H1 (cell line): ENCODE results near the gene CAMTA1. TPM values are rescaled to one million over a fixed set of nuclear protein-coding genes. Genes with fewer than 3 reads are reported as not detected.
"Not testable (repeated sequence)": the region's sequence is repeated elsewhere in the genome, so short reads cannot be mapped to it uniquely, and the experiment has no call there.

ENCODE experiments used
- CTCF ChIA-PET: fragments of 300-600 bp; sonication (Branson Sonifier 250); formaldehyde crosslinking; loops from one replicate; lab custom pipeline; 2021; ENCODE audit not compliant: partially characterized antibody; lab: Charles Lee
- POLR2A ChIA-PET: fragments of 300-600 bp; sonication (Branson Sonifier 250); formaldehyde crosslinking; loops from one replicate; lab custom pipeline; 2021; ENCODE audit warnings: inconsistent platforms; ENCODE audit not compliant: partially characterized antibody; lab: Charles Lee
- DNase-seq, 2 experiments: peaks; one replicate each; pipeline versions ENCODE4 v3.0.0 to v3.0.0-alpha.2; 2010 to 2022; ENCODE audit warnings: low spot score in 2 of 2, low read depth in 1 of 2, mixed read lengths in 1 of 2
- FAIRE-seq: peaks from 2 replicates; lab custom pipeline; 2011; peaks lifted over from hg19 to GRCh38; lab: Jason Lieb, UNC
- H2AFZ ChIP-seq: 2 replicates; pipeline ENCODE4 v1.8.1; 2012; ENCODE audit warnings: low read length, inconsistent platforms
- H2AK5ac ChIP-seq: 2 replicates; pipeline ENCODE4 v1.6.1; 2013; ENCODE audit warnings: low read depth, low read length
- H2BK120ac ChIP-seq: replicated peaks from 2 replicates; pipeline ENCODE3; 2013; ENCODE audit warnings: low read depth, low read length, inconsistent platforms
- H2BK12ac ChIP-seq: 2 replicates; pipeline ENCODE4 v1.6.1; 2013; ENCODE audit warnings: low read depth, low read length
- H2BK15ac ChIP-seq: 2 replicates; pipeline ENCODE4 v1.6.1; 2013; ENCODE audit warnings: low read length
- H2BK20ac ChIP-seq: 2 replicates; pipeline ENCODE4 v1.6.1; 2013; ENCODE audit warnings: low read length
- H2BK5ac ChIP-seq: 2 replicates; pipeline ENCODE4 v1.6.1; 2013; ENCODE audit warnings: low read depth, low read length
- H3K14ac ChIP-seq: 2 replicates; pipeline ENCODE4 v1.6.1; 2013; ENCODE audit warnings: inconsistent platforms; ENCODE audit not compliant: insufficient read length
- H3K18ac ChIP-seq: 2 replicates; pipeline ENCODE4 v1.6.1; 2013; ENCODE audit warnings: low read length; ENCODE audit errors: extremely low read depth
- H3K23ac ChIP-seq: 2 replicates; pipeline ENCODE4 v1.6.1; 2013; ENCODE audit warnings: inconsistent platforms; ENCODE audit not compliant: insufficient read length
- H3K23me2 ChIP-seq: 2 replicates; pipeline ENCODE4 v1.6.1; 2013; ENCODE audit warnings: low read depth, low read length
- H3K27ac ChIP-seq: 2 replicates; pipeline ENCODE4 v1.6.1; 2011; ENCODE audit warnings: low read depth, low read length, inconsistent platforms
- H3K27me3 ChIP-seq, 4 experiments: replicated peaks in 1 of 4; 1 replicate in 1 of 4; 2 replicates in 3 of 4; pipeline versions ENCODE4 v1.6.1 to v1.8.1; 2011 to 2013; ENCODE audit warnings: low read length in 3 of 4, mild to moderate bottlenecking in 3 of 4, inconsistent platforms in 2 of 4, mixed read lengths in 2 of 4, moderate library complexity in 1 of 4; ENCODE audit not compliant: control insufficient read depth in 3 of 4, insufficient read depth in 3 of 4; ENCODE audit errors: extremely low read depth in 1 of 4
- H3K36me3 ChIP-seq, 4 experiments: 2 replicates each; pipeline versions ENCODE4 v1.6.1 to v1.8.1; 2011 to 2013; ENCODE audit warnings: mild to moderate bottlenecking in 4 of 4, low read length in 3 of 4, moderate library complexity in 2 of 4, control low read depth in 1 of 4, inconsistent platforms in 1 of 4; ENCODE audit not compliant: insufficient read depth in 4 of 4, control insufficient read depth in 2 of 4
- H3K4ac ChIP-seq: replicated peaks from 2 replicates; pipeline ENCODE3; 2013; ENCODE audit warnings: low read length, low read depth, mixed read lengths, inconsistent platforms; ENCODE audit not compliant: insufficient read length
- H3K4me1 ChIP-seq, 4 experiments: replicated peaks in 1 of 4; 1 replicate in 1 of 4; 2 replicates in 3 of 4; pipeline versions ENCODE4 v1.6.1 to v1.8.1; 2011 to 2013; ENCODE audit warnings: low read length in 3 of 4, inconsistent platforms in 2 of 4, mixed read lengths in 1 of 4; ENCODE audit not compliant: insufficient read depth in 4 of 4, control insufficient read depth in 3 of 4
- H3K4me2 ChIP-seq, 2 experiments: 2 replicates each; pipeline versions ENCODE4 v1.6.1 to v1.8.1; 2011 to 2013; ENCODE audit warnings: low read depth in 2 of 2, low read length in 2 of 2, control low read depth in 1 of 2, inconsistent platforms in 1 of 2, mild to moderate bottlenecking in 1 of 2; ENCODE audit not compliant: insufficient read depth in 1 of 2
- H3K4me3 ChIP-seq, 4 experiments: fragments of 200-600, 300-600 bp in 1 of 4; sonication (generic), shearing (Covaris generic), sonication (Bioruptor Twin) in 1 of 4; 2 replicates each; pipeline versions ENCODE4 v1.5.1 to v1.8.1; 2011 to 2016; ENCODE audit warnings: low read length in 4 of 4, low read depth in 3 of 4, control low read depth in 2 of 4, inconsistent platforms in 2 of 4, mild to moderate bottlenecking in 2 of 4, mixed read lengths in 1 of 4, moderate library complexity in 1 of 4; ENCODE audit not compliant: insufficient read depth in 2 of 4; ENCODE audit errors: extremely low read depth in 1 of 4
- H3K56ac ChIP-seq: replicated peaks from 2 replicates; pipeline ENCODE3; 2013; ENCODE audit warnings: low read depth, mild to moderate bottlenecking, mixed read lengths, low read length, inconsistent platforms; ENCODE audit not compliant: insufficient read length
- H3K79me1 ChIP-seq: 2 replicates; pipeline ENCODE4 v1.6.1; 2013; ENCODE audit warnings: low read depth, low read length, control low read depth
- H3K79me2 ChIP-seq, 2 experiments: 2 replicates each; pipeline versions ENCODE4 v1.6.1 to v1.8.1; 2012 to 2013; ENCODE audit warnings: low read length in 2 of 2, mild to moderate bottlenecking in 2 of 2, inconsistent platforms in 1 of 2; ENCODE audit not compliant: insufficient read depth in 2 of 2, control insufficient read depth in 1 of 2
- H3K9ac ChIP-seq, 4 experiments: replicated peaks in 1 of 4; 1 replicate in 1 of 4; 2 replicates in 3 of 4; pipeline versions ENCODE4 v1.6.1 to v1.8.1; 2011 to 2013; ENCODE audit warnings: low read depth in 3 of 4, low read length in 3 of 4, control low read depth in 2 of 4, mild to moderate bottlenecking in 2 of 4, moderate library complexity in 2 of 4, inconsistent platforms in 1 of 4; ENCODE audit errors: extremely low read depth in 1 of 4
- H3K9me3 ChIP-seq, 2 experiments: 2 replicates each; pipeline versions ENCODE4 v1.6.1 to v1.8.1; 2012 to 2013; ENCODE audit warnings: mild to moderate bottlenecking in 2 of 2, moderate library complexity in 2 of 2, control low read depth in 1 of 2, inconsistent platforms in 1 of 2, low read depth in 1 of 2, low read length in 1 of 2, mixed read lengths in 1 of 2; ENCODE audit not compliant: insufficient read depth in 2 of 2
- H4K20me1 ChIP-seq, 2 experiments: replicated peaks in 1 of 2; 2 replicates each; pipeline versions ENCODE3 to v1.8.1; 2011 to 2013; ENCODE audit warnings: inconsistent platforms in 2 of 2, low read length in 2 of 2, mild to moderate bottlenecking in 1 of 2; ENCODE audit not compliant: insufficient read depth in 2 of 2, control insufficient read depth in 1 of 2
- H4K5ac ChIP-seq: 2 replicates; pipeline ENCODE4 v1.6.1; 2013; ENCODE audit warnings: low read length, low read depth, mixed read lengths, inconsistent platforms; ENCODE audit not compliant: insufficient read length
- H4K8ac ChIP-seq: 2 replicates; pipeline ENCODE4 v1.8.0; 2013; ENCODE audit warnings: mild to moderate bottlenecking, moderate library complexity, low read length, inconsistent platforms; ENCODE audit not compliant: insufficient read depth; ENCODE audit errors: extremely low read depth
- H4K91ac ChIP-seq: replicated peaks from 2 replicates; pipeline ENCODE3; 2013; ENCODE audit warnings: low read length, mixed read lengths, inconsistent platforms; ENCODE audit not compliant: insufficient read length
- WGBS, 2 experiments: shearing (Covaris generic) in 1 of 2; methylation state at CpG; one replicate each; pipeline versions ENCODE4 v1.1.6 to v1.1.7; 2013 to 2015; ENCODE audit warnings: low lambda C conversion rate in 2 of 2, mixed read lengths in 2 of 2, inconsistent platforms in 1 of 2, low coverage in 1 of 2, missing lambda C conversion rate in 1 of 2; ENCODE audit not compliant: insufficient replicate concordance in 2 of 2, insufficient coverage in 1 of 2, insufficient read length in 1 of 2; ENCODE audit errors: extremely low coverage in 1 of 2, missing lambda C conversion rate in 1 of 2; 5-methylcytosine and 5-hydroxymethylcytosine counted together
- polyA plus RNA-seq, 7 experiments: library from polyadenylated mRNA; depleted of rRNA in 3 of 7; stranded (reverse) in 5 of 7; unstranded in 2 of 7; fragments of >200 nt in 5 of 7; fragments of 200-250 nt in 2 of 7; gene quantifications; 1 replicate in 5 of 7; 2 replicates in 1 of 7; 4 replicates in 1 of 7; pipeline versions ENCODE4 v1.2.1 to v1.2.3, GENCODE V29; 2011 to 2013; ENCODE audit warnings: missing spikeins in 2 of 7, mixed read lengths in 2 of 7
- total RNA-seq: library from RNA; stranded (reverse); fragmentation: NEBNext Ultra II Directional; extraction: Animal tissue kit (Norgen Biotek cat#: 25700); gene quantifications from 2 replicates; pipeline ENCODE4 v1.2.1, GENCODE V29; 2021

The CAMTA1 gene
- total and polyA plus RNA-seq, 2 of the 8 experiments (the other 6 are each of a cell fraction or from before 2014, with no cell fraction given), result 65.0 to 119 TPM

DNA sequence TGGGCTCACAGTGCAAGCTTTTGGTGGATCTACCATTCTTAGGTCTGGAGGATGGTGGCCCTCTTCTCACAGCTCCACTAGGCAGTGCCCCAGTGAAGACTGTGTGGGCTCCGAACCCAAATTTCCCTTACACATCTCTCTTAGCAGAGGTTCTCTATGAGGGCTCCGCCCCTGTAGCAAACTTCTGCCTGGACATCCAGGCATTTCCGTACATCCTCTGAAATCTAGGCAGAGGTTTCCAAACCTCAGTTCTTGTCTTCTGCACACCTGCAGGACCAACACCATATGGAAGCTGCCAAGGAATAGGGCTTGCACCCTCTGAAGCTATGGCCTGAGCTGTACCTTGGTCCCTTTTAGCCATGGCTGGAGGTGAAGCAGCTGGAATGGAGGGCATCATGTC, 1005.8 kb downstream of the CAMTA1 start:
- Histone ChIP-seq H3K36me3 (peaks cover 3 to 67% (median 25%) of the 10 kb centered on the region in 4 experiments; a peak in 6 of 8 replicates), H3K9me3 (peaks cover 25 to 26% of the 10 kb centered on the region in 2 experiments)
- not testable (repeated sequence) for H4K8ac ChIP-seq, H3K27me3 ChIP-seq, H4K91ac ChIP-seq, H2BK5ac ChIP-seq, H3K27ac ChIP-seq, DNase-seq, H3K14ac ChIP-seq, H3K4me2 ChIP-seq, H2BK20ac ChIP-seq, H3K79me1 ChIP-seq, FAIRE-seq, H3K23me2 ChIP-seq, H3K18ac ChIP-seq, H4K20me1 ChIP-seq, H3K56ac ChIP-seq, H4K5ac ChIP-seq, H3K4me1 ChIP-seq, H3K4ac ChIP-seq, H3K23ac ChIP-seq, H2AK5ac ChIP-seq, H2BK120ac ChIP-seq, H2BK12ac ChIP-seq, H3K79me2 ChIP-seq, H3K4me3 ChIP-seq, H2AFZ ChIP-seq, H3K9ac ChIP-seq, H2BK15ac ChIP-seq
- 93% methylated on average over 3 of the region's 3 CpGs; no CpG with 5 or more reads in 1 of the 2 experiments for WGBS, 2 experiments
- POLR2A ChIA-PET, result interaction anchor here (0.6 kb wide), 1 partner anchor 81 kb away, joined by 4 read pairs; no protein-coding TSS in a partner anchor
- CTCF ChIA-PET, result interaction anchor here (0.7 to 1.6 kb wide), 2 partner anchors 123 to 185 kb away, joined by 3 read pairs; no protein-coding TSS in a partner anchor
